ENCODE measurements around the gene YAP1.

YAP1 gene

DNA sequence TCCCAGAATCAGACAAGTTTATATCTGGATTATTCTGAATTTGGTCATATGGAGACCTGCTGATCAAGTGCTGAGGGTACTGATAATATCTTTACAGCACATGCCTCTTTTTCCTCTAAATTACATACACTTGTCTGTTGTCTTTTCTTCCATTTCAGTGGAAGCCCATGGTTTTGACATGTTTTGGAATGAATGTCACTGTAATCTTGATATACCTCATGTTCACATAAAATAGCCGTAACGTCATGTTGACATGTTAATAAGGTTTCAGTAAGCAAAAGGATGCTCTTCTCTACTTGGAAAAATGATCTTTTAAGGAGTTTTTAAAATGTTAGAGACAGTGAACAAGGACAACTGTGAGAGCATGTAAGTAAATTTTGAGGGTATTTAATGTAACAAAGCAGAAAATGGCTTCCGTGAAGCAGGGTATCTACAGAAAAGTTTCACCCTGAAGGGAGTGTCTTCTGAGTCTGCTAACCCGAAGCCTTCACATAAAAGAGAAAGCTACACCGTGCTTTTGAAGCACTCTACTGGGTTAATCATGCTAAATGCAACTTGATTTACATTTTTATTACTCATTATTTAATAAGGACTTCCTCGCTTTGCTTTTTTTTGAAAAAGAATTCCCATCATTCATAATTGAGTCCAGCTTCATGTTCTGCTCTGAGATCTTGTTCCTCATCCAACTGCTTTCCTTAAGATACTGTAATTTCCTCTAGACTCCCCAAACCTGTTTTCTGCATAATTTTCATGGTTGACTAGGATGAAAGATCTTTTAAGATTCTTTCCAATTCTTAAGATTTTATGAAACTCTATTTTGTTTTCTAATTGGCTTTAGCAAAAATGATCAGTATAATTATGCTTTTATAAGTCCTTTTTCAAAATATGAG, 56.2 kb downstream of the YAP1 start:
- in situ Hi-C loops (cut with MboI; ENCODE audit: low pct_unique_long_range_greater_than_20kb, low sequenced_read_pairs, unreplicated experiment): no loop called here
- no peak for DNase-seq (ENCODE audit: low spot score)
- TF ChIP-seq, protein P1, sequence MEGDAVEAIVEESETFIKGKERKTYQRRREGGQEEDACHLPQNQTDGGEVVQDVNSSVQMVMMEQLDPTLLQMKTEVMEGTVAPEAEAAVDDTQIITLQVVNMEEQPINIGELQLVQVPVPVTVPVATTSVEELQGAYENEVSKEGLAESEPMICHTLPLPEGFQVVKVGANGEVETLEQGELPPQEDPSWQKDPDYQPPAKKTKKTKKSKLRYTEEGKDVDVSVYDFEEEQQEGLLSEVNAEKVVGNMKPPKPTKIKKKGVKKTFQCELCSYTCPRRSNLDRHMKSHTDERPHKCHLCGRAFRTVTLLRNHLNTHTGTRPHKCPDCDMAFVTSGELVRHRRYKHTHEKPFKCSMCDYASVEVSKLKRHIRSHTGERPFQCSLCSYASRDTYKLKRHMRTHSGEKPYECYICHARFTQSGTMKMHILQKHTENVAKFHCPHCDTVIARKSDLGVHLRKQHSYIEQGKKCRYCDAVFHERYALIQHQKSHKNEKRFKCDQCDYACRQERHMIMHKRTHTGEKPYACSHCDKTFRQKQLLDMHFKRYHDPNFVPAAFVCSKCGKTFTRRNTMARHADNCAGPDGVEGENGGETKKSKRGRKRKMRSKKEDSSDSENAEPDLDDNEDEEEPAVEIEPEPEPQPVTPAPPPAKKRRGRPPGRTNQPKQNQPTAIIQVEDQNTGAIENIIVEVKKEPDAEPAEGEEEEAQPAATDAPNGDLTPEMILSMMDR (IDR thresholded peaks at IDR 0.05; ENCODE audit: extremely low read depth, insufficient read depth, missing control alignments): no peak

DNA sequence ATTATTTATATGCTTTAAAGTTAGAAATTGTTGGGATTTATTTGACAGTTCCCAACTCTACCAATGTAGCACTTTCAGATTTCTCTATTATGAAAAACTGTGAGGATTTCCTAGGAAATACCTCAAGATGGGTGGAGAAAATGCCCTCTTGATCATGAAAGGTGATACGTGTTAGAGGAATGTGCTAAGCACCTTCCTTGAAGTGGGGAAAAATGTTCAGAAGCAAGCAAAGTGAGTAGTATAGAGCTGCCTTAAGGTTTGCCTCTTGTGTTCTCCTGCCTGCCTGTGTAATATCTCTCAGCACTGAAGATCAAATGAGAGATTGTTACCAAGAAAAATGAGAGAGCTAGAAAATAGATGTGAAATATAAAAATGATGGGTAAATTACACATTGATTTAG, 58.2 kb downstream of the YAP1 start:
- in situ Hi-C loops (cut with MboI; ENCODE audit: low pct_unique_long_range_greater_than_20kb, low sequenced_read_pairs, unreplicated experiment): no loop called here
- TF ChIP-seq, protein P1 (IDR thresholded peaks at IDR 0.05; ENCODE audit: extremely low read depth, insufficient read depth, missing control alignments): no peak
- no peak for DNase-seq (ENCODE audit: low spot score)

GRCh38 chr11:102171101-102171500, 60.9 kb downstream of the YAP1 start:
- in situ Hi-C loops (cut with MboI; ENCODE audit: low pct_unique_long_range_greater_than_20kb, low sequenced_read_pairs, unreplicated experiment): no loop called here
- TF ChIP-seq, protein P1 (IDR thresholded peaks at IDR 0.05; ENCODE audit: extremely low read depth, insufficient read depth, missing control alignments): no peak
- DNase-seq (ENCODE audit: low spot score): no peak

DNA sequence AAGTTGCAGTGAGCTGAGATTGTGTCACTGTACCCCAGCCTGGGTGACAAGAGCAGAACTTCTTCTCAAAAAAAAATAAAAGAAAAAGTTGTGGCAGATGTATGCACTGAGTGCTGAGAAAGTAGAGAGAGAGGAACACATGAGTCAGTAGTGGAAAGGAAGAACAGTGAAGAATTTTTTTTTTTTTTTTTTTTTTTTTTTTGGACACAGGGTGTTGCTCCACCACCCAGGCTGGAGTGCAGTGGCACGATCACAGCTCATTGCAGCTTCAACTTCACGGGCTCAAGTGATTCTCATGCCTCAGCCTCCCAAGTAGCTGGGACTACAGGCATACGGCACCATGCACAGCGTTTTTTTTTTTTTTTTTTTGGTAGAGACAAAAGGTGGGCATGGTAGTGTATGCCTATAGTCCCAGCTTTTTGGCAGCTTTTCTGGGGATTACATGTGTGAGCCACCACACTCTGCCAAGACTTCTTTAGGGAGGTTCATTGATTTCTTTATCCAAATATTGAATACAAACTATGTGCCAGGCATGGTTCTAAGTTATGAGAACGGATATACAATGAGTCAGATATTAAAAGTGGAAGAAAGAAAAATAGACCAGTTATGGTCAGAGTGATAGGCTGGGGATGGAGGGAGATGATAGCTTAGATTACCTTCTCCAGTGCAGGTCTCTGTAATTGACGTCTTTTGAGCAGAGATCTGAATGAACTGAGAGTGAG, 62.0 kb downstream of the YAP1 start:
- DNase-seq (ENCODE audit: low spot score): no peak

DNA sequence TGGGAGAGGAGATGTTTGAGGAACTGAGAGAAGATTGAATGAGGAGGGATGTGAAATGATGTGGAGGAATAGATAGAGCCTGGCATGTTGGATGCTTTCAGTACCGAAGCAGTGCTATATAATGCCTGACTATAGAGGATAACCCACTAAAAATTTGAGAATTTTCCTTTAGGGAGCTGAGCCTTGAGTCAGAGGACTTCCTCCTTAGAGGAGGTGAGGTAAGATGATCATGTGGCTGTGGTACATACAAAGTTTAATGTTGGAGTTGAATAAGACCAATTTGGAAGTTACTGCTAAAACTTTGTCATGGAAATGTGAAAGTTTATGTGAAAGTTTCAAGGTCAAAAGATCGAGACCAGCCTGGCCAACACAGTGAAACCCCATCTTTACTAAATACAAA, 66.9 kb downstream of the YAP1 start:
- TF ChIP-seq, protein P1 (IDR thresholded peaks at IDR 0.05; ENCODE audit: extremely low read depth, insufficient read depth, missing control alignments): no peak
- in situ Hi-C loops (cut with MboI; ENCODE audit: low pct_unique_long_range_greater_than_20kb, low sequenced_read_pairs, unreplicated experiment): no loop called here
- no peak for DNase-seq (ENCODE audit: low spot score)

More for the DNA sequence above, 62.0 kb downstream of the YAP1 start:
- in situ Hi-C loops (cut with MboI; ENCODE audit: low pct_unique_long_range_greater_than_20kb, low sequenced_read_pairs, unreplicated experiment): no loop called here
- TF ChIP-seq, protein P1 (IDR thresholded peaks at IDR 0.05; ENCODE audit: extremely low read depth, insufficient read depth, missing control alignments): no peak

DNA sequence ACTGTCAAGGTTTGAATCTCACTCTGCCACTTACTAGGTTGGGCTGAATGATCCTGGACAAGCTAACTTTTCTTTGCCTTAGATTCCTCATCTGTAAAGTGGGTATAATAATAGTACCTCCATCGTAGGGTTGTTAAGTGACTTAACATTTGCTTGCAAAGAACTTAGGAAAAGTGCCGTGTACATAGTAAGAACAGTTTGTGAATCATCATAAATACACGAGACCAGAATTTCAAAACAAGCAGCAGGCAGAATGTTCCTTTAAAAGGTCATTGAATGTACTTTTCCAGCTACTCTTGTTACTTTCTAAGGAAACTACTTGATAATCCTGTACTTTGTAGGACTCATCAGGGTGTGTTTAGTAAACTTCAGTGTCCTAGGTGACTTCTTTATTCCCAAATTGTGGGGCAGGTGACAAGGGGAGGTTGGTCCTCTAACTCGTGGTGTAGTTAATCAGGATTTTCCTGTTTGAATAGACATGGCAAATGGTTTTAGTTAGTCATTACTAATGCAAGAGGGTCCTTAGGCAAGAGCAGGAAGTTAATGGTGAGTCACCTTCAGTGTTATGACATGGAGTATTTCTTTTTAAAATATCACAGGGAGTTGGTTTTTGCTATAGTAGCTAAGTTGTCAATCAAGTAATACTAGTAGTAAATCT, 67.9 kb downstream of the YAP1 start:
- in situ Hi-C loops (cut with MboI; ENCODE audit: low pct_unique_long_range_greater_than_20kb, low sequenced_read_pairs, unreplicated experiment): no loop called here
- TF ChIP-seq, protein P1 (IDR thresholded peaks at IDR 0.05; ENCODE audit: extremely low read depth, insufficient read depth, missing control alignments): no peak
- no peak for DNase-seq (ENCODE audit: low spot score)

Measured in GM13977 (cell line).